ENCODE measurements around the gene AFF3.

Gene AFF3

GRCh38 chr2:99854236-99854852, 288.0 kb downstream of the AFF3 start:
- DNase-seq (ENCODE audit: low read depth) = no peak

- no peak for DNase-seq (ENCODE audit: low read depth)
Observed at GRCh38 chr2:99852956-99853355, 289.4 kb downstream of the AFF3 start.

- no peak for DNase-seq (ENCODE audit: low read depth)
Observed at GRCh38 chr2:99852376-99852934, 289.9 kb downstream of the AFF3 start.

- no peak for DNase-seq (ENCODE audit: low read depth)
Observed at GRCh38 chr2:99851811-99852210, 290.6 kb downstream of the AFF3 start.

- peak; percentile 58 for DNase-seq (ENCODE audit: low read depth)
Observed at GRCh38 chr2:99851089-99851488, 291.3 kb downstream of the AFF3 start.

- peak; percentile 79 for DNase-seq (ENCODE audit: low read depth)
Observed at GRCh38 chr2:99850084-99850710, 292.2 kb downstream of the AFF3 start.

GRCh38 chr2:99846462-99847107, 295.8 kb downstream of the AFF3 start:
- no peak for DNase-seq (ENCODE audit: low read depth)

GRCh38 chr2:99845296-99845695, 297.1 kb downstream of the AFF3 start:
- DNase-seq (ENCODE audit: low read depth) = no peak

GRCh38 chr2:99842451-99842850, 299.9 kb downstream of the AFF3 start:
- no peak for DNase-seq (ENCODE audit: low read depth)

GRCh38 chr2:99841749-99842148, 300.6 kb downstream of the AFF3 start:
- peak; percentile 91 for DNase-seq (ENCODE audit: low read depth)

- DNase-seq (ENCODE audit: low read depth) = no peak
Observed at GRCh38 chr2:99840831-99841230, 301.6 kb downstream of the AFF3 start.

GRCh38 chr2:99836690-99837605, 305.4 kb downstream of the AFF3 start:
- no peak for DNase-seq (ENCODE audit: low read depth)

- no peak for DNase-seq (ENCODE audit: low read depth)
Observed at GRCh38 chr2:99834426-99834825, 308.0 kb downstream of the AFF3 start.

GRCh38 chr2:99833586-99834201, 308.7 kb downstream of the AFF3 start:
- no peak for DNase-seq (ENCODE audit: low read depth)

- DNase-seq (ENCODE audit: low read depth) = no peak
Observed at GRCh38 chr2:99832926-99833325, 309.5 kb downstream of the AFF3 start.

GRCh38 chr2:99831772-99832171, 310.6 kb downstream of the AFF3 start:
- DNase-seq (ENCODE audit: low read depth) = no peak

- DNase-seq (ENCODE audit: low read depth) = no peak
Observed at GRCh38 chr2:99827296-99827999, 314.9 kb downstream of the AFF3 start.

GRCh38 chr2:99825630-99826029, 316.8 kb downstream of the AFF3 start:
- DNase-seq (ENCODE audit: low read depth) = no peak

- DNase-seq (ENCODE audit: low read depth) = no peak
Observed at GRCh38 chr2:99824758-99825157, 317.6 kb downstream of the AFF3 start.

- no peak for DNase-seq (ENCODE audit: low read depth)
Observed at GRCh38 chr2:99822474-99823207, 319.7 kb downstream of the AFF3 start.

All from ELR (cell line).